Glomerular endothelial cell (primary cell): Measurements from ENCODE around the gene IGDCC3. TPM values are rescaled to one million over a fixed set of nuclear protein-coding genes. Genes with fewer than 3 reads are reported as not detected.
"Not testable (repeated sequence)": the region's sequence is repeated elsewhere in the genome, so short reads cannot be mapped to it uniquely, and the experiment has no call there.

ENCODE experiments used
- DNase-seq: peaks from one replicate; pipeline ENCODE4 v3.0.0-alpha.2; 2011; ENCODE audit warnings: low read depth, low spot score; ENCODE audit errors: extremely low read depth
- total RNA-seq: library from RNA; depleted of rRNA; stranded (reverse); fragments of >200 nt; gene quantifications from 2 replicates; pipeline ENCODE4 v1.2.3, GENCODE V29; 2015

Gene IGDCC3
- total RNA-seq, 1 donor from 2014 or later, result 0.41 TPM

DNA sequence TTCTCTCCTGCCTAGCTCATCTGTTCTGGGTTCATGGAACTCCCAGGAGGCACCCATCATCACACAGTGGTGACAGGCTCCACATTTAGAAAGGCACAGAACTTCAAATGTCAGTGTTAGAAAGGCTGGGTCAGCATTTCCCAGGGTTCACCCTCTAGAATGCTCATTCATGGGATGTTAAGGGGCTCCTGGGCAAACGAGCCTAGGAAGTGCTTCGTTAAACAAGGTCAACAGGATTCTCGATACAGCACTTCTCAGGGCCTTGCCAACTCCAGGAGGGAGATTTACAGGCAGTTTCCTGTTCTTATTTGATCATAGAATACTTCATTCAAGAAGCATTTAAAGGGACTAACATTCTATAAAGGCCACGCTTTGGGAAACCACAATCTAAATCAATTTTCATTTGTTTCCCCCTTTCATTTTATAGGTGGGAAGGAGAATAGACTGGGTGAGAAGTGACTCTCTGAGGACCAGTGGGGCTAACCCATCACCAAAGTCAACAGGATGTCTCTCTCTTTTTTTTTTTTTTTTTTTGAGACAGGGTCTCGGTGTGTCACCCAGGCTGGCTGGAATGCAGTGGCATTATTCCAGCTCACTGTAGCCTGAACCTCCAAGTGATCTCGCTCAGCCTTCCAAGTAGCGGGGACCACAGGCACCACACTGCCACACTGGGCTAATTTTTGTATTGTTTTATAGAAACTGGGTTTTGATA, 30.7 kb upstream of the IGDCC3 start:
- no peak for DNase-seq

DNA sequence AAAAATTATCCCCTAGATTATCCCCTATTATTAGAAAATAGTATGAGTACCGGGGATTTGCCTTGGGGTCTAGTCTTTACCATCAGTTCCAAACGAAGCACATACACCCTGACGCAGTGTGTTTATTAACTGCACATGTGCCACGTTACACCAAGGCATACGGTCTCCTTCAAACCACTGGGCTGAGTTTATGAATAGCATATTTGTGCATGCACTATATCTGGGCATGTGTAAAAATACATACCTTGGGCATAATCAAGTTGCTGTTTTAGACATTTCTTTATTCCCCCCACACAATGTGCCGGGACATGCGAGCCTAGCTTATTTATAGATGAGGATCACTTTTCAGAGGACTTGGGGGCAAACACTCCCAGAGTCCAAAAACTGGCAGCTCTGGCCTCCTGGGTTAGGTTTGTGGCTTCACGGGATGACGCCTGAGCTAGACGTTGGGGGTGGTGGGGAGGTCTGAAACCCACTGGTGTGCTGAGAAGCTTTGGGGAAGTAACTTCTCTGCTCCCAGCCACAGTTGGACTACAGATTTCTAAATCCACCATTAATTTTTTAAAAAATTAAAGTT, 28.7 kb upstream of the IGDCC3 start:
- DNase-seq, result no peak

- DNase-seq, result no peak
These were observed 28.1 kb upstream of the IGDCC3 start for GRCh38 chr15:65405791-65406423.

- no peak for DNase-seq
These were observed 26.5 kb upstream of the IGDCC3 start for GRCh38 chr15:65404186-65404872.

DNA sequence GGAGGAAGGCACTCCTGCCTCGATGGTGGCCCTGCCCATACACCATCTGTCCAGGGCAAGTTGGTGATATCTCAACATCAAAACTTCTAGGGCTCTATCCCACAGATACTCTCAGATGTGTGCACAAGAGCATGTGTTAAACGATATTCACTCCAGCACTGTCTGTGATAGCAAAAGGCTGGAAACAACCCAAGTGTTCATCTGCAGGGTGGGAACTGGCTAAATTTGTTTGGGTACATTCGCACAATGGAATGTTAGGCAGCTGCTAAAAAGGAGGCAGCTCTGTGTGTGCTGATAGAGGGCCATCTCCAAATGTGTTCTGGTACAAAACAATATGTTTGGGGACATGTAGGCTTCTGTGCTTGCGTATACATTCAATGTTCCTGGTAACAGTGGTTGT, 25.2 kb upstream of the IGDCC3 start:
- no peak for DNase-seq

- DNase-seq, result no peak
These were observed 23.9 kb upstream of the IGDCC3 start for GRCh38 chr15:65401611-65402240.

DNA sequence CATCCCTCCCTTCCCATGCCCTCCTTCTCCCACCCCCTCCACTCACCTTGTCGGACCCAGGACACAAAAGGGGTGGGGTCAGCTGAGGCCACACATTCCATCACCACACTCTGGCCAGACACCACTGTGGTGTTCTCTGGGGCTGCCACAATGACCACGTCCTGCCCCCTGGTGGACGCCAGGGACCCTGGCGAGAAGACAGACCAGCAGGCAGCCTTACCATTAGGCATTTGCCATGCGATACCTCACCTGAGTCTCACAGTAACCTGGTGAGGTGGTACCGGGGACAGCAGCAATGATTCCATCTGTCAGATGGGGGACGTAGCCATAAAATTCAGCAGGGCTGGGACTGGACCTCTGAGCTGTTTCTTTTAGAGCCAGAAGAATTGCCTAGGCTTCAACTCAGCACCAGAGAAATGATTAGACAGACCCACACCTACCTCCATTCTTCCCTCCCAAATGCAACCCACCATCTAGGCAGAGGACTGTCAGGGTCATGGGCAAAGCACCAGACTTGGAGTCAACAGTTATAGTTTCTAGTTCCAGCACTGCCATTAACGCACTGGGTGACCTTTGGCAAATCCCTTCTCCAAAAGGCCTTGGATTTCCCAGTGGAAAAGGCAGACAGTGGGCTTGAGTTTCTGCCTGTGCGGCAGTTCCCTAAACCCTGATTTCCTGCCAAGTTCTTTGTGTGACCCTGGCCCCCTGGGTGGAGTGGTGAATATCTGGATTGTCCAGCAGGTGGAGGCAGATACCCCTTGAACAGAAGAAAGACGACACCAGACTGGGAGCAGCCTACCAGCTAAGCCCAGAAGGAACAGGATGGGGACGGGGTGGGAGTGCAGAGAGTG, 23.2 kb upstream of the IGDCC3 start:
- no peak for DNase-seq

GRCh38 chr15:65399997-65400396, 22.2 kb upstream of the IGDCC3 start:
- no peak for DNase-seq

DNA sequence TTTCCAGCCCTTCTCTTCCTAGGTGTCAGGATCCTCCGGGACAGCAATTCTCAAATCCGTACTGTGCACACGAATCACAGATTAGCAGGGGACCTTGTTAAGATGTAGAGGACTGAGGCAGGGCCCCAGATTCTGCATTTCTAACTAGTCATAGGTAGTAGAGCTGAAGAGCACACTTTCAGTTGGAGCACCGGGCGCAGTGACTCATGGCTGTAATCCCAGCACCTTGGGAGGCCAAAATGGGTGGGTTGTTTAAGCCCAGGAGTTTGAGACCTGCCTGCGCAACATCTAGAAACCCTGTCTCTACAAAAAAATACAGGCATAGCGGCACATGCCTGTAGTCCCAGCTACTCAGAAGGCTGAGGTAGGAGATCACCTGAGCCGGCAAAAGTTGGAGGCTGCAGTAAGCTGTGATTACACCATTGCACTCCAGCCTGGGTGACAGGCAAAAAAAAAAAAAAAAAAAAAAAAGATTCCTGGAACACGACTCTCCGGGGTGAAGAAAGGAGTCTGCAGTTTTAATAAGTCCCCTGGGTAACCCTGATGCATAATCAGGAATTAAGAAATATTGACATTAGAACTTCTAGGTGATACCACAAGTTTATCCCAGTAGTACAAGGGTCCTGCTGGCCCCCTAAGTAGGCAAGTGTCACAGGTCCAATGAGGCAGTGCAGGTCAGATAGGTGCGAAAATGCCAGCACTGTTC, 21.4 kb upstream of the IGDCC3 start:
- DNase-seq, result no peak

DNA sequence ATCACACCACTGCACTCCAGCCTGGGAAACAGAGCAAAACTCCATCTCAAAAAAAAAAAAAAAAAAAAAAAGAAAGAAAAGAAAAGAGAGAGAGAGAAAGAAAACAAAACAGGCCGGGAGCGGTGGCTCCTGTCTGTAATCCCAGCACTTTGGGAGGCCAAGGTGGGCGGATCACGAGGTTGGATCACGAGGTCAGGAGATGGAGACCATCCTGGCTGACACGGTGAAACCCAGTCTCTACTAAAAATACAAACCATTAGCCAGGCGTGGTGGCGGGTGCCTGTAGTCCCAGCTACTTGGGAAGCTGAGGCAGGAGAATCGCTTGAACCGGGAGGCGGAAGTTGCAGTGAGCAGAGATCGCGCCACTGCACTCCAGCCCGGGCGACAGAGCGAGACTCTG, 20.7 kb upstream of the IGDCC3 start:
- not testable (repeated sequence) for DNase-seq

GRCh38 chr15:65396965-65397317, 19.1 kb upstream of the IGDCC3 start:
- no peak for DNase-seq

- no peak for DNase-seq
These were observed 18.6 kb upstream of the IGDCC3 start for GRCh38 chr15:65396283-65396964.

DNA sequence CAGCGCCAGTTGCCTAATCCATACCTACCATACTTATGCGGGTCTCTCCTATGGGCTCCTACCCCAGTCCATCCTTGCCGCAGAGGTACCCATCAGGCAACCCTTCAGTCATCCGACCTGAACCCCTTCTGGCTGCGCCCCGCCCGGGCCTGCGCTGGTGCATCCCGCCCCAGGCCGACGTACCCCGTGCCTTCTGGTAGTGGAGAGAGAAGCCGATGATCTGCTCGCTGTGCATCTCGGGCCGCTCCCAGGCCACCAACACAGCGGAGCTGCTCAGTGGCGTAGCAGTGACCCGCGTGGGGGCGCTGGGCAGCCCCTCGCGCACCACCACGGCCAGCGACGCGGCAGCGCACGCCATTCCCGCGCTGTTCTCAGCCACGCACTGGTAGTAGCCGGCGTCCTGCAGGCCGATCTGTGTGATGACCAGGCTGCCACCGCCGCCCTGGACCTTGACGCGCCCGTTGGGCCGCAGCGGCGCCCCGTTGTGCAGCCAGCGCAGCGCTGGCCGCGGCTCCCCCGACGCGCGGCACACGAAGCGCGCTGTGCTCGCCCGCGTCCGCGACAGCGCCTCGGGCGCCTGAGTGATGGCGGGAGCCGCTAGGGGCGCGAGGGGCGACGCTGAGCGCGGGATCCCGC, 17.9 kb upstream of the IGDCC3 start:
- no peak for DNase-seq

DNA sequence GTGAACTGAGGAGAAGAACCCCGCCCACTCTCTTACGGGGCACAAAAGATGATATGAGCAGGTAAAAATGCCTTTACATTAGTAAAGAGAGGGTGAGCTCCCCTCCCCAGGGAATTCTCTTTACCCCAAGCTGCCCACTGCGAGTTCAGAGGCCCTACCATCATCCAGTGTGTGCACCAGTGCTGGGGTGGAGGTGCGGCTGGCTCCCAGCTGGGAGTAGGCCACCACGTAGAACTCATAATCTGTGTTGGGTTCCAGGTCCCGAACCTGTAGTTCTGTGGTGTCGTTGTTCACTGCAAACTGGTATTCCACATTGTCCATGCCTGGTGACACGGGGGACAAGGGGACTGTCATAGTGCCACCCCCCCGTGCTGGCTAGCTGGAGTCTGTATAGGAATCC, 17.1 kb upstream of the IGDCC3 start:
- no peak for DNase-seq

- DNase-seq, result no peak
These were observed 16.5 kb upstream of the IGDCC3 start for GRCh38 chr15:65394280-65394789.

DNA sequence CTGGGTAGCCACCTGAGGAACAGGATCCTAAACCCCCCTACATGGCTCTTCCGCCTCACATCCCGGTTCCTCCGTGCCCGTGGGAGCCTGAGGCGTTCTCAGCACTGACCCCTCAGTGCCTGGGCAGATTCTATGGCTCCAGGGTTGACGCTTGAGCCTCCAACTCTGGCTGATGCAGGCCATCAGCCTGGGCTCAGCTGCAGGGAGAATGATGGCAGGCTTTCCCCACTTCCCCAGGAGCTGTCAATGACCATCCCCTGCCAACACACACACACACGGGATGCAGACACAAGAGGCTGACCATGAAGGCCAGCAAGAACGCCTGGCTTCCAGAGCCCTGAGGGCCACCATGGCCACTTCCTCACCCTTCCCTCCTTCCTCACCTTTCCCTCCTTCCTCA, 15.8 kb upstream of the IGDCC3 start:
- no peak for DNase-seq

- no peak for DNase-seq
These were observed 15.3 kb upstream of the IGDCC3 start for GRCh38 chr15:65393091-65393490.

- DNase-seq, result no peak
These were observed 14.6 kb upstream of the IGDCC3 start for GRCh38 chr15:65392368-65392767.

- DNase-seq, result no peak
These were observed 13.9 kb upstream of the IGDCC3 start for GRCh38 chr15:65391732-65392131.
